ENCODE measurements around the gene ISCA2.

DNA sequence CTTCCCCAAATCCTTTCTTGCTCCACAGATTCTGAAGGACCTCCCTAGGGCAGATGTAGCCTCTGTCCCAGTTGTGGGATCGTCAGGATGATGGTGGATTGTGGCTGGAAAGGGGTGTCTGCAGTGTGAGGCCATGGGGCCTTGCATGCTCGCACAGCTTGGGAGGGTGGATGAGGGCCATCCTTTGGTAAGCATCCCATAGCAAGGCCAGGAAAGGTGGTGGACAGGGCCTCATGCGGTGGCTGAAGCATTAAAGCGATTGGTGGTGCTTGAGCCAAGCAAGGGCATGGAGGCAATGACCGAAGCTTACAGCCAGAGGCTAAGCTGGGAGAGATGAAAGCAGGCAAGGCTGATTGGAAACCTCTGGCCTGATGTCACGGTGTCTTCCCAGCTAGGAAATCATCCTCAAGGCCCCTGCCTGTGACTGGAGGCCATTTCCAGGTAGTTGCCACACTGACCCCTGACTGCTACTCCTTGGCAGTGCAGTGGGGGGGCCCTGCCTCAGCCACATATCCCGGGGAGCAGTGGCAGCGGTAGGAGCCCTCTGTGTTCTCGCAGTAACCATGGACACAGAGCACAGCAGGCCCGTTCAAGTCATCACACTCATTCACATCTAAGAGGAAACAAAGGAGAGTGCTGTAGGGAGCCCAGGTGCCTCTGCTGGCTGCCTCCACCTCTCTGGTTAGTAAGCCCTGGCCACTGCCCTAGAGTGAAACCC lies 7.0 kb downstream of the ISCA2 start:
- no peak for TF ChIP-seq POLR2A (IDR thresholded peaks at IDR 0.05)
- TF ChIP-seq, protein P1, sequence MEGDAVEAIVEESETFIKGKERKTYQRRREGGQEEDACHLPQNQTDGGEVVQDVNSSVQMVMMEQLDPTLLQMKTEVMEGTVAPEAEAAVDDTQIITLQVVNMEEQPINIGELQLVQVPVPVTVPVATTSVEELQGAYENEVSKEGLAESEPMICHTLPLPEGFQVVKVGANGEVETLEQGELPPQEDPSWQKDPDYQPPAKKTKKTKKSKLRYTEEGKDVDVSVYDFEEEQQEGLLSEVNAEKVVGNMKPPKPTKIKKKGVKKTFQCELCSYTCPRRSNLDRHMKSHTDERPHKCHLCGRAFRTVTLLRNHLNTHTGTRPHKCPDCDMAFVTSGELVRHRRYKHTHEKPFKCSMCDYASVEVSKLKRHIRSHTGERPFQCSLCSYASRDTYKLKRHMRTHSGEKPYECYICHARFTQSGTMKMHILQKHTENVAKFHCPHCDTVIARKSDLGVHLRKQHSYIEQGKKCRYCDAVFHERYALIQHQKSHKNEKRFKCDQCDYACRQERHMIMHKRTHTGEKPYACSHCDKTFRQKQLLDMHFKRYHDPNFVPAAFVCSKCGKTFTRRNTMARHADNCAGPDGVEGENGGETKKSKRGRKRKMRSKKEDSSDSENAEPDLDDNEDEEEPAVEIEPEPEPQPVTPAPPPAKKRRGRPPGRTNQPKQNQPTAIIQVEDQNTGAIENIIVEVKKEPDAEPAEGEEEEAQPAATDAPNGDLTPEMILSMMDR (IDR thresholded peaks at IDR 0.05), result no peak

Data from thyroid gland (tissue), 4 donors.